HG03097 (cell line): ENCODE data around the gene MYRIP.
"Not testable (repeated sequence)": the region's sequence is repeated elsewhere in the genome, so short reads cannot be mapped to it uniquely, and the experiment has no call there.

Experiments
- ATAC-seq: cut with Tn5 transposase; IDR thresholded peaks from one replicate; pipeline ENCODE4 v1.9.1; 2021; ENCODE audit not compliant: unreplicated experiment, low FRiP score

The MYRIP gene

GRCh38 chr3:39805650-39806049, 3.8 kb upstream of the MYRIP start:
- ATAC-seq: no peak

- no peak for ATAC-seq
These were observed 2.6 kb upstream of the MYRIP start for GRCh38 chr3:39806820-39807219.

DNA sequence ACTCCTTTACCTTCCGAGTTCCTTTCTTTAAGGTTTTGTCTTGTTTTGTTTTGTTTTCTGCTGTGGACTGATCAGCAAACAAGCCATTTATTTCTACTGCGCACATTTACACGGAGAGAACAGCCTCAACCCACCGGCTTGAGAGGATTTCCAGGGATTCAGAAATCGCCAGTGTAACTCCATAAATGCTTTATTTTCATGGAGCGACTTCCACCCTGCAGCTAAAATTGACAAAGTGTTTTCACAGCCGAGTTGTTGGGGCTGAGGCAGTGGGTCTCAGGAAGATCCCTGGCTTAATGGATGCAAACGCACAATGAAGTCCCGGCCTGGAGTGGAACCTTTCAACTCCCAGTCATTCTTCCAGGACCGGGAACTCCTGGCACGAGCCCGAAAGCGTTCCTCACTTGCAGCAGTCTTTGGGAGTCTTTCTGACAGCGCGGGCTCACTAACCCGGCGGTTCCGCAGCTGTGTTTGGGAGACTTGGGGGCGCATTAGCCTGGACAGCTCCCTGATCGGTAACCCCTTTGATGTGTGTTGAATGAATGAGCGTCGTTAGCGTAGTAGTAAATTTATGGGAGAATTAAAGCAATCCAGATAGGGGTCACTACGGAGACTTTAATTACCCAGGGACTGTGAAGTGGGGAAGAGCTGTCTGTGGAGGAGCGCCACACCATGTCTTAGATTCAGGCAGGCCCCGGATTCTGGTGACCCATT, 785 bp upstream of the MYRIP start:
- ATAC-seq: no peak

GRCh38 chr3:39809995-39810595, 686 bp downstream of the MYRIP start:
- ATAC-seq: no peak

GRCh38 chr3:39810647-39811161, 1.3 kb downstream of the MYRIP start:
- no peak for ATAC-seq

DNA sequence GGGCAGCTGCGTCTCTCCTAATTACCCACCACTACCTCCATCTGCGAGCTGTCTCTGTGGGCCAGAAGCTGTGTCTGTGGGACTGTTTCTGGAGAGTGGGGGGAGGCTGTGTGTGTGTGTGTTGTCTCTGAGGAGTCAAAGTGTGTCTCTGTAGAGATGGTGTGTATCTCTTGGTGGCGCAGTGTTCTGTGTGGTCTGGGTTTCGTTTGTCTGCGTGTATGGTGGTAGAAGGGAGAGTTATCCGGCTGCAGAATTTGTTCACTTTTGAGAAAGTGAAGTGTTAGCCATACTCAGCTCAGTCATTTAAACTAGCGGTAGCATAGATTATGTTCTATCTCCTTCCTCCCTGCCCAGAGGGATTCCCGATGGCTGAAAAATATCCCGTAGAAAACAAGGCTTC, 2.2 kb downstream of the MYRIP start:
- no peak for ATAC-seq

GRCh38 chr3:39812537-39812936, 3.1 kb downstream of the MYRIP start:
- ATAC-seq: no peak

- no peak for ATAC-seq
These were observed 4.6 kb downstream of the MYRIP start for GRCh38 chr3:39814007-39814406.

- no peak for ATAC-seq
These were observed 10.5 kb downstream of the MYRIP start for GRCh38 chr3:39819899-39820298.

DNA sequence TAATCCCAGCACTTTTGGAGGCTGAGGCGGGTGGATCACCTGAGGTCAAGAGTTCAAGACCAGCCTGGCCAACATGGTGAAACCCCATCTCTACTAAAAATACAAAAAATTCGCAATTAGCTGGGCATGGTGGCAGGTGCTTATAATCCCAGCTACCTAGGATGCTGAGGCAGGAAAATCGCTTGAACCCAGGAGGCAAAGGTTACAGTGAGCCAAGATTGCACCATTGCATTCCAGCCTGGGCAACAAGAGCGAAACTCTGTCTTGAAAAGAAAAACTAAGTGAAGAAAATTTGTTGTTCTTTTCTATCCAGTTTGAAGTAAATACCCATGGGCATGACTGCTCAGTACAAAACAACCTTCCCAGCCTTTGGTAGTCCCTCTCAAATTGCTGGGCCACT, 24.4 kb downstream of the MYRIP start:
- ATAC-seq: not testable (repeated sequence)

- ATAC-seq: no peak
These were observed 30.1 kb downstream of the MYRIP start for GRCh38 chr3:39839484-39839883.

GRCh38 chr3:39843440-39843839, 34.0 kb downstream of the MYRIP start:
- no peak for ATAC-seq

GRCh38 chr3:39848365-39848764, 39.0 kb downstream of the MYRIP start:
- ATAC-seq: no peak

- no peak for ATAC-seq
These were observed 40.7 kb downstream of the MYRIP start for GRCh38 chr3:39849992-39850715.

GRCh38 chr3:39850716-39851032, 41.3 kb downstream of the MYRIP start:
- ATAC-seq: no peak

DNA sequence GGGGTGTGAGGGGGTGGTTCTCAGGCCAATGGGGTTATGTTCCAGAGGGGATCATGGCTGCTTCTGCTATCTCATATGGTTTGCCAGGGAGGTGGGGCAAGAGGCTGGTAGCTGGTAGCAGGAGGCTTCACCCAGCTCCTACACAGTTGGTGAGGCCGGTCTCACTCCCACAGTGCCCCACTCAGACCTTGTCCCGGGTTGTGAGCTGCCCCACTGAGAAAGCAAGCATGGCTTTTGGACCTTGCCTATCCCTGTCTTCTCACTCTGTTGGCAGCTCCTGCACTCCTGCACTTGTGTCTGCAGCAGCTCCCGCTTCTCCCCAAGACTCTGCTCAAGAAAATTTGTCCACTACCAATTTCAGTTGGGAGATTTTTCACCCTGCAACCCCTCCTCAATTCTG, 46.1 kb downstream of the MYRIP start:
- ATAC-seq: no peak

- no peak for ATAC-seq
These were observed 60.5 kb downstream of the MYRIP start for GRCh38 chr3:39869890-39870289.

DNA sequence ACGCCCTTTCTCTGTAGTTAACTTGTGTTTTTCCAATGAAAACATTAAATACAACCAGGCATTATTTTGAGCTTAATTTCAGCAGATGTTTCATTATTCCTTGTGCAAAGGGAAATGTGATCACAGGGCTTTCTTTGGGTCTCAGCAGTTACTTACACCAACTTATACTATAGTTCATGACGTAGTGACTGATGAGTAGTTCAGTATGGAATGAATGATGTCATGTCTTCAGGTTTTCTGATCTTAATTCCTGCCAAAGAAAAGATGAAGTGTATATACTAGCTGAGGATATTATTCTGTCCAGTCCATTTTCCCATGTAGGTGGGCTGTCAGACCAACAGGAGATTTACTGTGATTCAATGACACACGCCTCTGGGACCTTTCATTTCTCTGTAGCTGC, 61.3 kb downstream of the MYRIP start:
- no peak for ATAC-seq

DNA sequence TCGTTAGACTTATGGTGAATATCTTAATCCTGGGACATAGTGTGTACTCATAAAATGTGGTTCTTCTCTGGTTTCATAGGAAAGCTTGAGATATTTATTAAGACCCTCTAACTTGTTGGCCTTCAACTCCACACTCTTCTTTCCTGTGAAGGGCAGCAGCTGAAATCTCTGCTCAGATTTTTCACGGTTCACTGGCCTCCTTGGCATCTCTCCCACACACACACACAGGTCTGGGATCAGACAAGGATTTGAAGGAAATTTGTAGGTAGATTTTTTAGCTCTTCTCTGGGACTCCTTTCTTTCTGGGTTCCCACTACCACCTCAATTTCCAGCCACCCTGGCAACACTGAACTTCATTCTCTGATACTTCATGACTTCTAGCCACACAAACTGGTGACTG, 70.2 kb downstream of the MYRIP start:
- ATAC-seq: no peak

- ATAC-seq: no peak
These were observed 72.7 kb downstream of the MYRIP start for GRCh38 chr3:39882111-39882510.

- no peak for ATAC-seq
These were observed 82.7 kb downstream of the MYRIP start for GRCh38 chr3:39892068-39892467.

GRCh38 chr3:39896184-39896583, 86.8 kb downstream of the MYRIP start:
- no peak for ATAC-seq
